ENCODE results near the gene CAPSL.
"Not testable (repeated sequence)": the region's sequence is repeated elsewhere in the genome, so short reads cannot be mapped to it uniquely, and the experiment has no call there.

CAPSL gene

DNA sequence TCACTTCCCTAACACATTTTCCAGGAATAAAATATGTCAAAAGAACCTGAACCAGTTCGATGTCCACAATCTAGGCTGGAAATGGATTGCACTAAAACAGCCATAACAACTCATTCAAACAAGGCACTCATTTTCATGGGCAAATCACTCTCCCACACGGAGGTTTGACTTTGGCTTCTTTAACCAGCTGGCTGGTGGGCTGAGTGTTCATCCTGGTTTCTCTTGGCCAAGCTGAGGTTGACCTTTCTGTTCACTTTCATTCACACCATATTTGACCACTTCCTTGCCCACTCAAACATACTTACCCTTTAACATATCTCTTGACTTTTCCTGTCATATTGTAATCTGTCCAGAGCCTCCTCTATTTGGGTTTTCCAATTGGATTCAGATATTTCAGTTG is 76.3 kb downstream of the CAPSL start:
- no peak overlapping the region for H3K27ac ChIP-seq
- no peak overlapping the region for H3K4me3 ChIP-seq
- no peak for DNase-seq (ENCODE audit: low spot score)
- TF ChIP-seq, protein P1, sequence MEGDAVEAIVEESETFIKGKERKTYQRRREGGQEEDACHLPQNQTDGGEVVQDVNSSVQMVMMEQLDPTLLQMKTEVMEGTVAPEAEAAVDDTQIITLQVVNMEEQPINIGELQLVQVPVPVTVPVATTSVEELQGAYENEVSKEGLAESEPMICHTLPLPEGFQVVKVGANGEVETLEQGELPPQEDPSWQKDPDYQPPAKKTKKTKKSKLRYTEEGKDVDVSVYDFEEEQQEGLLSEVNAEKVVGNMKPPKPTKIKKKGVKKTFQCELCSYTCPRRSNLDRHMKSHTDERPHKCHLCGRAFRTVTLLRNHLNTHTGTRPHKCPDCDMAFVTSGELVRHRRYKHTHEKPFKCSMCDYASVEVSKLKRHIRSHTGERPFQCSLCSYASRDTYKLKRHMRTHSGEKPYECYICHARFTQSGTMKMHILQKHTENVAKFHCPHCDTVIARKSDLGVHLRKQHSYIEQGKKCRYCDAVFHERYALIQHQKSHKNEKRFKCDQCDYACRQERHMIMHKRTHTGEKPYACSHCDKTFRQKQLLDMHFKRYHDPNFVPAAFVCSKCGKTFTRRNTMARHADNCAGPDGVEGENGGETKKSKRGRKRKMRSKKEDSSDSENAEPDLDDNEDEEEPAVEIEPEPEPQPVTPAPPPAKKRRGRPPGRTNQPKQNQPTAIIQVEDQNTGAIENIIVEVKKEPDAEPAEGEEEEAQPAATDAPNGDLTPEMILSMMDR (IDR thresholded peaks at IDR 0.05) = no peak

DNA sequence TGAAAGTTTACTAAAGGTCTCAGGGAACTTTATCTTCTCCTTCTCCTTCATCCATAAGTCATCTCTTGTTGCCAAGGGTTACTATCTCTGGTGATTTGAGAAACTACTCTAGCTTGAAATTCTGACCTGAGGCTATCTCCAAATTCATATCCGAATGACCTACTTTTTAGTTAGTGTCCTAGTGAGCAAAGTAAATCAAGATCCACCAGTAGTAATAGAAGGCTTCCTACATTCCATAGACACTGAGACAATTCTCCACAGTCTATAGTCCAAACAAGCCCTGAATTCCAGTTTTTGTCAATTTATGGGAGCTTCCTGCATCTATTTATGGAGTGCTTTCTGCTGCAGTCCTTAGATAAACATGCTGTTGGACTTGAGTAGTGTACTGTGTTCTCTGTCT is 76.7 kb downstream of the CAPSL start:
- TF ChIP-seq, protein P1 (IDR thresholded peaks at IDR 0.05) = no peak
- no peak for DNase-seq (ENCODE audit: low spot score)
- no peak overlapping the region for H3K27ac ChIP-seq
- H3K4me3 ChIP-seq = no peak overlapping the region

DNA sequence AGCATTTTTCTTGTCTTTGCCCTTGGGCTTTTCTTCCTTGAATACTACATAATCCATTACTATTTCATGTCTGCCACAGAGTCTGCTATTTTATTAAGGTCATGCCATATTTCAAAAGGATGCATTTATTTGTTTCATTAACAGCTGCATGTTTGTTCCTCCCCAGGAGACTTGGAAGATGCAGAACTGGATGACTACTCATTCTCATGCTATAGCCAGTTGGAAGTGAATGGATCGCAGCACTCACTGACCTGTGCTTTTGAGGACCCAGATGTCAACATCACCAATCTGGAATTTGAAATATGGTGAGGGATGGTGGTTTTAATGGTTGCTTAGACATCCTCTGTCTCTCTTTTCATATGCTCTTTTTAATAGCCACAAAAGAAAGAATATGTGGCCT is 77.7 kb downstream of the CAPSL start:
- no peak overlapping the region for H3K4me3 ChIP-seq
- TF ChIP-seq, protein P1 (IDR thresholded peaks at IDR 0.05) = no peak
- H3K27ac ChIP-seq = no peak overlapping the region
- DNase-seq (ENCODE audit: low spot score) = no peak

DNA sequence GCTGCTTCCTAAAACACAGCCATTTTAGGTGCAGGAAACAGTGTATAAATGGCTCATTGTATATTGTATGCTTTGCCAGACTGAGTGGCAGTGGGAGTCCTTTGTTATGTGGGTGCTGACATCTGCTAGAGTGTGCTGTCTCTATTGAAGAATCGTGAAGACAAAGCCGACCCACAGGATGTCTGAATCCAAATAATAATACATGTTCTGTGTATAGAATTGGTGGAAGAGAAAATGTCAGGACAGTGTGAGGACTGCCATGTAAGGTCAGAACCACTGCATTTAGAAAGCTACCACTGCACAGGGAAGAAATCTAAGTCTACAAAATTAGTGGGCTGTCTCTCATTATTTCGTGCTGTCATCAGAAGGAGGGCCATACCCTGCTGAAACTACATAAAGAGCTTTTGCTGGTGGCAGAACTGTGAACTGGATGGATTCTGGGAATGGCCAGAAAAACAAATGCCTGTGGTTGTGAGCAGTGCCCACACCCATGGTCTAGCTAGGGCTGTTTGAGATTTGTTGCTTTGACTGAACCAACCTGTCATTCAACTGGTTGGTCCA is 79.2 kb downstream of the CAPSL start:
- H3K4me3 ChIP-seq = no peak overlapping the region
- DNase-seq (ENCODE audit: low spot score) = no peak
- no peak overlapping the region for H3K27ac ChIP-seq
- TF ChIP-seq, protein P1 (IDR thresholded peaks at IDR 0.05) = no peak

DNA sequence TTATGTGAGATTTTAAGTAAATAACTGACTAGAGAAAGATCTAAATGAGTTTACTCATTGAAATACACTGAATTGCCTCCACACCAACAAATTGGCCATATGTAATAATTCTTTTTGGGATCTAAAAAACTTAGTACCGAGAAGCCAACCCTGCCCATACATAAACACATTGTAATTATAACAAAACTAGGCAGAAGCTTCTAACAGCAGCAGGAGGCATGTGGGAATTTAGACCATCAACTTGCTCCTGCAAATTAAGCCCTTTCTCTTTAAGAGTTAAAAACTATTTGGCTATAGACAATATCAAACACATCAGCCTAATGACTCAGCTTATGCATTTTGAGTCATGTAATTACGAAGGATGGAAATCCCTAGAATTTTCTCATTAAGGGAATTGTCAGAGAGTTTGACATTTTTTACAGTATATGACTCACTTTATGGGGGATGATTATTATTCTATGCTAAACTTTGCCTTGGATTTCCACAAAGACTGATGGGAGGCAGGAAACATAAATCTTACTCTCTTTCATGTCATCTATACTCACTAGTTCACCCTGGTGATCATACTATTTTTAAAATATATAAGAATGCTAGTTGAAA is 80.7 kb downstream of the CAPSL start:
- DNase-seq (ENCODE audit: low spot score) = no peak
- Histone ChIP-seq H3K4me3 (no peak overlapping the region), H3K27ac (no peak overlapping the region)
- TF ChIP-seq, protein P1 (IDR thresholded peaks at IDR 0.05) = no peak

DNA sequence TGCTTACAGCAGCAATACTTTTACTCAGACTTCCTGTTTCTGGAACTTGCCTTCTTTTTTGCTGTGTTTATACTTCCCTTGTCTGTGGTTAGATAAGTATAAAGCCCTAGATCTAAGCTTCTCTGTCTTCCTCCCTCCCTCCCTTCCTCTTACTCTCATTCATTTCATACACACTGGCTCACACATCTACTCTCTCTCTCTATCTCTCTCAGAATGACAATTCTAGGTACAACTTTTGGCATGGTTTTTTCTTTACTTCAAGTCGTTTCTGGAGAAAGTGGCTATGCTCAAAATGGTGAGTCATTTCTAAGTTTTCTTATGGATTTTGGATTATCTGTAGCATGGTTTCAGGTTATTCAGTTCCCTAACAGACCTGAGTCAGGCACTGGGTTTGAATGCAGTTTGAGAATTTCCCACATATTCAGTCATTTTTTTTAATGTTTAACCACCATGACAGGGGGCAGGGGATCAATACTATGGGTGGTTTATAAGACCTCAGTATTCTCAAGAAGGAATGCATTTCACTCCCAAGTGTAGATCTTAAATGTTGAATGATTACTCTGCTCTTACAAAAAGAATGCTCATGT is 81.6 kb downstream of the CAPSL start, which contains the start of gene IL7R:
TSS of gene IL7R (plus strand) at position 127 of the 587 bp plus-strand sequence. CDS start at position 214, 87 bp downstream.
- H3K27ac ChIP-seq = no peak within 1 kb of the TSS
- H3K4me3 ChIP-seq = no peak within 1 kb of the TSS
- DNase-seq (ENCODE audit: low spot score) = no peak
- TF ChIP-seq, protein P1 (IDR thresholded peaks at IDR 0.05) = no peak

DNA sequence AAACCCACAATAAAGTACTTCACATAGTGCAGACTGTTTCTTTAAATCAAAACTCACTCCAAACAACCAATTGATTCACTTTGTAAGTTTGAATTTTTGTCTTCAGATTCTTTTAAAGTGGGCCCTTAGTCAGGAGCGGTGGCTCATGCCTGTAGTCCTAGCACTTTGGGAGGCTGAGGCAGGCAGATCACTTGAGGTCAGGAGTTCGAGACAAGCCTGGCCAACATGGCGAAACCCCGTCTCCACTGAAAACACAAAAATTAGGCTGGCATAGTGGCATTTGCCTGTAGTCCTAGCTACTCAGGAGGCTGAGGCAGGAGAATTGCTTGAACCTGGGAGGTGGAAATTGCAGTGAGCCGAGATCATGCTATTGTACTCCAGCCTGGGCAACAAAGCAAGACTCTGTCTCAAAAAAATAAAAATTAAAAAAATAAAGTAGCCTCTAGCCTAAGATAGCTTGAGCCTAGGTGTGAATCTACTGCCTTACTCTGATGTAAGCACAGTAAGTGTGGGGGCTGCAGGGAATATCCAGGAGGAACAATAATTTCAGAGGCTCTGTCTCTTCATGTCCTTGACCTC is 82.1 kb downstream of the CAPSL start:
- H3K4me3 ChIP-seq; DNase-seq (ENCODE audit: low spot score); H3K27ac ChIP-seq: not testable (repeated sequence)

All from coronary artery (tissue), 2 donors.